Measurements from ENCODE around the gene TRAPPC3.

Gene TRAPPC3

DNA sequence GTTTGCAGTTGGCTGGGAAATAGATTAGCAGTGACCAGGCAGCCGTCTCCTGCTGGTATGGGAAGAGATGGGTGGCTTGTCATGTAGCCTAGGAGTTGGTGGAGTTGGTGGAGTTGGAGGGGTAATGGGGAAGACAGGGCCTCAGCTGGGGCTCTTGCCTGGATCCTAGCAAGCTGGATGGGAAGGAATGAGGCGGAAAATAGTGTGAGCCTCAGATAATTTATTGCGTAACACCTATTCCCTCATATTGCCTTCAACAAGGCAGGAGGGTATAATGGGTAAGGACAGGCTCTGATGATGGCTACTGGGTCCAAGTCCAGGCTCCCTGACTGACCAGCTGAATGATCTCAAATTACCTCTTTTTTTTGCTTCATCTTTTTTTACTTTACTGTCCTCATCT, 19.2 kb upstream of the TRAPPC3 start:
- Histone ChIP-seq H3K9me2 (replicated peaks; ENCODE audit: low read depth, low read length) (no peaks in the 10 kb centered on the region), H3K4me2 (ENCODE audit: low read depth, low read length, poor library complexity, severe bottlenecking) (no peak overlapping the region), H3K27me3 (ENCODE audit: insufficient read depth, low read length, poor library complexity, severe bottlenecking) (no peaks in the 10 kb centered on the region), H4K20me1 (ENCODE audit: insufficient read depth, low read length, poor library complexity, severe bottlenecking) (peaks cover 32% of the 10 kb centered on the region), H3K9ac (ENCODE audit: low read depth, low read length, poor library complexity, severe bottlenecking) (no peak overlapping the region), H3K36me3 (ENCODE audit: insufficient read depth, low read length) (peaks cover 37% of the 10 kb centered on the region; the same call in 1 of the 2 replicates), H3K9me3 (ENCODE audit: insufficient read depth, low read depth, low read length) (no peaks in the 10 kb centered on the region), H2AFZ (ENCODE audit: low read length) (no peak overlapping the region), H3K4me1 (ENCODE audit: insufficient read depth, low read length, poor library complexity, severe bottlenecking) (no peaks in the 10 kb centered on the region), H3F3A (ENCODE audit: low read depth) (no peaks in the 10 kb centered on the region), H3K79me2 (ENCODE audit: insufficient read depth, low read length) (peaks cover 68% of the 10 kb centered on the region), H3K4me3 (ENCODE audit: low read length, poor library complexity, severe bottlenecking) (no peak overlapping the region)
- TF ChIP-seq, protein P1, sequence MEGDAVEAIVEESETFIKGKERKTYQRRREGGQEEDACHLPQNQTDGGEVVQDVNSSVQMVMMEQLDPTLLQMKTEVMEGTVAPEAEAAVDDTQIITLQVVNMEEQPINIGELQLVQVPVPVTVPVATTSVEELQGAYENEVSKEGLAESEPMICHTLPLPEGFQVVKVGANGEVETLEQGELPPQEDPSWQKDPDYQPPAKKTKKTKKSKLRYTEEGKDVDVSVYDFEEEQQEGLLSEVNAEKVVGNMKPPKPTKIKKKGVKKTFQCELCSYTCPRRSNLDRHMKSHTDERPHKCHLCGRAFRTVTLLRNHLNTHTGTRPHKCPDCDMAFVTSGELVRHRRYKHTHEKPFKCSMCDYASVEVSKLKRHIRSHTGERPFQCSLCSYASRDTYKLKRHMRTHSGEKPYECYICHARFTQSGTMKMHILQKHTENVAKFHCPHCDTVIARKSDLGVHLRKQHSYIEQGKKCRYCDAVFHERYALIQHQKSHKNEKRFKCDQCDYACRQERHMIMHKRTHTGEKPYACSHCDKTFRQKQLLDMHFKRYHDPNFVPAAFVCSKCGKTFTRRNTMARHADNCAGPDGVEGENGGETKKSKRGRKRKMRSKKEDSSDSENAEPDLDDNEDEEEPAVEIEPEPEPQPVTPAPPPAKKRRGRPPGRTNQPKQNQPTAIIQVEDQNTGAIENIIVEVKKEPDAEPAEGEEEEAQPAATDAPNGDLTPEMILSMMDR (conservative IDR thresholded peaks at IDR 0.05; ENCODE audit: low read length): no peak
- TF ChIP-seq EZH2phosphoT487 (IDR thresholded peaks at IDR 0.05; ENCODE audit: borderline replicate concordance): no peak

DNA sequence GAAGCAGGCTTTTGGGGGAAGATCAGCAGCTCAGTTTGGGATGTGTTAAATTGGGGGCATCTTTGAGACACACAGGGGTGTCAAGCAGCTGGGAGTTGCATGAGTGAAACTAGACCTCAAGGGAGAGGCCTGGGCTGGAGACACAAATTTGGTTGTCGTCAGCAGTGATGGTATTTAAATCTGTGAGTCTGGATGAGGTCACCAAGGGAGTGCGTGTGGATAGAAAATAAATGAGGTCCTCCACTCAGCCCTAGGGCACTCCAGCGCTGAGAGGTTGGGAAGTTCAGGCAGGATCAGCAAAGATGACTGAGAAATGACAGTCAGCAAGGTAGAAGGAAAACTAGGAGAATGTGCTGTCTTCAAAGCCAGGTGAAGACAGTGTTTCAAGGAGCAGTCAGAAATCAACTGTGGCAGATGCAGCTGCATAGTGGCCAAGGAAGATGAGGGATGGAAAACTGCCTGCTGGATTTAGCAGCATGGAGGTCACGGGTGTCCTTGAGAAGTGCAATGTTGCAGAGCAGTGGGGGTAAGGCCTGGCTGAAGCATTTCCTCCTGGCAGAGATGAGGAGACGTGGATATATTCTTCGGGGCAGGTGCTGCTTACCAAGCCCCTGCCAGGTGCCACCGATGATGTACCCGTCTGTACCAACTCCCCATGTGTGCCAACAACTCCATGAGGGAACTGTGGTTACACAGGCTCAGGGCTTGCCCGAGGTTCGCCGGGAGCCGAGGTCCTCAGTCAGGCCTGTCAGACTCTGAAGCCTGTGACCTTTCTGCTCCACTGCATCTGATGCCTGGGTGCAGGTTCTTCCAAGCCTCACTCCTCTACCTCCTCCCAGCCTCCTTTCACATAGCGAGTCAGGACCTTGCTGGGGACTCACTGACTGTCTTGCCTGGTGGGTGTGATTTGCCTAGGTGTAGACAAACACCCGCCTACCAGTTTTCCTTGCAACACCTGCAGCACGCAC, 17.9 kb upstream of the TRAPPC3 start:
- peaks cover 81% of the 10 kb centered on the region for H3K79me2 ChIP-seq (ENCODE audit: insufficient read depth, low read length)

DNA sequence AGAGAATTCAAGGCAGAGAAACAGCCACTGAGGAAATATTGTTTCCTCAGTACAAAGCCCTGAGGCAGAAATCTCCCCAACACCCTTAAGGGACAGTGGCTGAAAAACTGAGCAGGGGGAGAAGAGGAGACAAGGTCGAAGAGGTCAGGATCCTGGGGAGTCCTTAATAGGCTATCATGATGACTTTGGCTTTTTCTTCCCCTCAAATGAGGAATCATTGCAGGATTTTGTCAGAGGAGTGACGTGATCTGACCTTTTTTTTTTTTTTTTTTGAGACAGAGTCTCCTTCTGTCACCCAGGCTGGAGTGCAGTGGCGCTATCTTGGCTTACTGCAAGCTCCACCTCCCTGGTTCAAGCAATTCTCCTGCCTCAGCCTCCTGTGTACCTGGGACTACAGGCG, 16.9 kb upstream of the TRAPPC3 start:
- Histone ChIP-seq H3K9me3 (ENCODE audit: insufficient read depth, low read depth, low read length) (no peaks in the 10 kb centered on the region), H4K20me1 (ENCODE audit: insufficient read depth, low read length, poor library complexity, severe bottlenecking) (peaks cover 53% of the 10 kb centered on the region), H2AFZ (ENCODE audit: low read length) (no peak overlapping the region), H3K27me3 (ENCODE audit: insufficient read depth, low read length, poor library complexity, severe bottlenecking) (no peaks in the 10 kb centered on the region), H3F3A (ENCODE audit: low read depth) (no peaks in the 10 kb centered on the region), H3K4me1 (ENCODE audit: insufficient read depth, low read length, poor library complexity, severe bottlenecking) (peaks cover 11% of the 10 kb centered on the region), H3K79me2 (ENCODE audit: insufficient read depth, low read length) (peaks cover 92% of the 10 kb centered on the region), H3K4me3 (ENCODE audit: low read length, poor library complexity, severe bottlenecking) (no peak overlapping the region), H3K9ac (ENCODE audit: low read depth, low read length, poor library complexity, severe bottlenecking) (no peak overlapping the region), H3K4me2 (ENCODE audit: low read depth, low read length, poor library complexity, severe bottlenecking) (no peak overlapping the region), H3K9me2 (replicated peaks; ENCODE audit: low read depth, low read length) (no peaks in the 10 kb centered on the region), H3K36me3 (ENCODE audit: insufficient read depth, low read length) (peaks cover 13% of the 10 kb centered on the region; the same call in 1 of the 2 replicates)
- TF ChIP-seq, protein P1 (conservative IDR thresholded peaks at IDR 0.05; ENCODE audit: low read length): no peak
- no peak for TF ChIP-seq EZH2phosphoT487 (IDR thresholded peaks at IDR 0.05; ENCODE audit: borderline replicate concordance)

More for the DNA sequence above, 17.9 kb upstream of the TRAPPC3 start:
- Histone ChIP-seq H4K20me1 (ENCODE audit: insufficient read depth, low read length, poor library complexity, severe bottlenecking) (peaks cover 42% of the 10 kb centered on the region), H2AFZ (ENCODE audit: low read length) (no peak overlapping the region), H3K36me3 (ENCODE audit: insufficient read depth, low read length) (peaks cover 24% of the 10 kb centered on the region; the same call in 1 of the 2 replicates), H3K4me1 (ENCODE audit: insufficient read depth, low read length, poor library complexity, severe bottlenecking) (peaks cover under 1% of the 10 kb centered on the region), H3K9me3 (ENCODE audit: insufficient read depth, low read depth, low read length) (no peaks in the 10 kb centered on the region), H3K27me3 (ENCODE audit: insufficient read depth, low read length, poor library complexity, severe bottlenecking) (no peaks in the 10 kb centered on the region), H3F3A (ENCODE audit: low read depth) (no peaks in the 10 kb centered on the region), H3K4me2 (ENCODE audit: low read depth, low read length, poor library complexity, severe bottlenecking) (no peak overlapping the region), H3K9me2 (replicated peaks; ENCODE audit: low read depth, low read length) (no peaks in the 10 kb centered on the region), H3K9ac (ENCODE audit: low read depth, low read length, poor library complexity, severe bottlenecking) (no peak overlapping the region), H3K4me3 (ENCODE audit: low read length, poor library complexity, severe bottlenecking) (no peak overlapping the region)
- TF ChIP-seq, protein P1 (conservative IDR thresholded peaks at IDR 0.05; ENCODE audit: low read length): no peak
- TF ChIP-seq EZH2phosphoT487 (IDR thresholded peaks at IDR 0.05; ENCODE audit: borderline replicate concordance): no peak

All from Loucy (cell line).